ENCODE measurements around the gene MST1. TPM values are rescaled to one million over a fixed set of nuclear protein-coding genes. Genes with fewer than 3 reads are reported as not detected.

MST1 gene
- 41.5 and 48.7 TPM in 2 replicates for total RNA-seq
- polyA plus RNA-seq, result 31.3 and 37.4 TPM in 2 replicates

DNA sequence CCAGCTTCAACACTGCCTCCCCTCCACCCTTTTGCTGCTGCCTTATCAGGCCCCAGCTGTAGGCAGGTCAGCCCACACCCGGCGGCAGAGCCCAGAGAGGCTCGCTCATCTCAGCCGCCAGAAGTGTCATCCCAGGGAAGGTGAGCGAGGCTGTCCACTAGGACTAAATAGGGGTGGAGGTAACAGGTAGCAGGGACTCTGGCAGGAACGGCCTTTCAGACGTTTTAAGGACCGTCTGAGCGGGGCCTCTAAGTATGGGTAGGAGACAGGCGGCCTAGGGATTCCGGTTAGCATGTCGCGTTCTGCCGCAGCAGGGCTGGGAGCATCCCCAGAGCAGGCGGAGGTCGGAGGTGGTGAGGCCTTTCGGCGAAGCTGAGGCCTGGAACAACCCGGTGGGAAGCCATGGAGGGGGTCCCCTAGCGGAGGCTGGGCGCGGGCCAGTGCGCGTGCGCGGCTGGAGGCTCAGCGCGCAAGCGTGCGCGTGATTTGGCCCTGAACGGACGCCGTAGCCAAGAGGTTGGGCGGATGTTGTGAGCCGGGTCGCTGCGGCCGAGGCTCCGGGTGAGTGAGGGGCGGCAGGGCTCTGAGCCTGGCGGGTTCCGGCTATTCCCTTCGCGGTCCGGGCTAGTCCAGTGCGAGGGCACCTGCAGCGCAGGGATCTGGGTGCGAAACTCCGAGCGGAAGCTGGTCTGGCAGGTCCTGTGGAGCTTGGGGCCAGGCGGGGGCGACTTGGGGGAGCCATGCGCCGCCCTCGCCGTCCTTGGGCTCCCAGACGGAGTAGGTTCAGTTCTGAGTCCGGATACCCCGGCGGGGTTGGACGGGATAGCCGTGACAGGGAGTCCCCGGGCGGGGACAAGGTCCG lies at the start of gene MST1, which contains the start of gene RNF123:
Gene MST1, minus strand, starts transcription at position 429 of the 862 bp plus-strand sequence. CDS start 783 bp downstream, outside the sequence.
Gene RNF123, plus strand, starts transcription at position 512 of the 862 bp plus-strand sequence. CDS start 1,609 bp downstream, outside the sequence.
- Histone ChIP-seq H3K4me1 (ENCODE audit: low read depth) (peaks cover 5% of the 10 kb centered on the region), H3K27ac (peak within 1 kb of the TSS; percentile 83), H3K27me3 (no peaks in the 10 kb centered on the region), H3K36me3 (no peaks in the 10 kb centered on the region), H3K4me3 (peak within 1 kb of the TSS; percentile 45), H3K9me3 (ENCODE audit: low read depth) (no peaks in the 10 kb centered on the region)
- TF ChIP-seq, protein P1, sequence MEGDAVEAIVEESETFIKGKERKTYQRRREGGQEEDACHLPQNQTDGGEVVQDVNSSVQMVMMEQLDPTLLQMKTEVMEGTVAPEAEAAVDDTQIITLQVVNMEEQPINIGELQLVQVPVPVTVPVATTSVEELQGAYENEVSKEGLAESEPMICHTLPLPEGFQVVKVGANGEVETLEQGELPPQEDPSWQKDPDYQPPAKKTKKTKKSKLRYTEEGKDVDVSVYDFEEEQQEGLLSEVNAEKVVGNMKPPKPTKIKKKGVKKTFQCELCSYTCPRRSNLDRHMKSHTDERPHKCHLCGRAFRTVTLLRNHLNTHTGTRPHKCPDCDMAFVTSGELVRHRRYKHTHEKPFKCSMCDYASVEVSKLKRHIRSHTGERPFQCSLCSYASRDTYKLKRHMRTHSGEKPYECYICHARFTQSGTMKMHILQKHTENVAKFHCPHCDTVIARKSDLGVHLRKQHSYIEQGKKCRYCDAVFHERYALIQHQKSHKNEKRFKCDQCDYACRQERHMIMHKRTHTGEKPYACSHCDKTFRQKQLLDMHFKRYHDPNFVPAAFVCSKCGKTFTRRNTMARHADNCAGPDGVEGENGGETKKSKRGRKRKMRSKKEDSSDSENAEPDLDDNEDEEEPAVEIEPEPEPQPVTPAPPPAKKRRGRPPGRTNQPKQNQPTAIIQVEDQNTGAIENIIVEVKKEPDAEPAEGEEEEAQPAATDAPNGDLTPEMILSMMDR (IDR thresholded peaks at IDR 0.05; ENCODE audit: low read depth, low read length), result peak; percentile 39
- peak; percentile 93 to 95 for DNase-seq (ENCODE audit: low read depth in 1 of 2, low spot score in 1 of 2)

DNA sequence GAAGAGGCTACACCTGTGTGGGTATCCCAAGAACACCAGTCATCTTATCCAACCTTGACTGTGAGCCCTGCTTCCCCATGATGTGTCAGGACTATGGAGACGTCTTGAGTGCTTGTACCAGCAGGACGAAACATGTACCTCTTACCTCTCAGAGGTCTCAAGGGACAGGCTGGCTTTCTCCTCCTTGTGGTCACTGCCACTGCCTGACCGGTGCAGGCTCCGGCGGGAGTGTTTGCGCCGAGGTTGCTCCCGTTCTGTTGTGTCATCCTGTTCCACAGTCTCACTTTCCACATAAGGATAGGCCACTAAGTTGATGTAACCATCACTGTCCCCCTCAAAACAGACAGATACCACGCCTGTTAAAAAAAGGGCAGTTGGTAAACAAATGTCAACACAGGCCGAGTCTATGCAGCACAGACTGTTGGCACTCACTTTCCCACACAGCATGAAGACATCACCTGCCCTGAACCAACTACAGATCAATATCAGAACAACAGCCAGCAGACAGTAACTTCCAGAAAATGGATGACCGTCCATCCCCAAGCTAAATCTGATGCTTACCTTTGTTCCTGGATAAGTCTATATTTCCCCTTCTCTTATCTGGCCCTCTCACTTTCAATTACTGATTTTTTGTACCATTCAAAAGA lies 48.9 kb upstream of the MST1 start:
- H3K36me3 ChIP-seq, result peaks cover 18% of the 10 kb centered on the region
- H3K4me1 ChIP-seq (ENCODE audit: low read depth), result no peaks in the 10 kb centered on the region
- H3K4me3 ChIP-seq, result no peak overlapping the region
- TF ChIP-seq, protein P1 (IDR thresholded peaks at IDR 0.05; ENCODE audit: low read depth, low read length), result no peak
- no peaks in the 10 kb centered on the region for H3K27me3 ChIP-seq
- no peak overlapping the region for H3K27ac ChIP-seq
- H3K9me3 ChIP-seq (ENCODE audit: low read depth), result no peaks in the 10 kb centered on the region
- DNase-seq (ENCODE audit: low read depth in 1 of 2, low spot score in 1 of 2), result no peak

DNA sequence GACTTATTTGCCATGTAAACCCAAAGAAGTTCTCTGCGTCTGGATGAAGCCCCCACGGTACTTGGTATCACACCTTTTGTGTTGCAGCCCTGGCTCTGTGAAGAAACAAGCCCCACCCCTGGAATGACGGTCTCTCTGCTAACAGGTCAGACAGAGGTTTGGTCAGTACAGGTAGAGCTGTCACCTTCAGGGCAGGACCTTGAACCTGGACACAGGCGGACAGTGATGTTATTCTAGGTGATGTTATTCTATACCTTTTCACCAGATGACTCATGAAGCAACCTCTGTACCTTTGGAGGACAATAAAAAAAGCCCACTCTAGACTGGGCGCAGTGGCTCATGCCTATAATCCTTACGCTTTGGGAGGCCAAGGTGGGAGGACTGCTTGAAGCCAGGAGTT lies 45.5 kb upstream of the MST1 start:
- no peaks in the 10 kb centered on the region for H3K27me3 ChIP-seq
- H3K27ac ChIP-seq, result no peak overlapping the region
- H3K4me3 ChIP-seq, result no peak overlapping the region
- no peak for DNase-seq (ENCODE audit: low read depth in 1 of 2, low spot score in 1 of 2)
- TF ChIP-seq, protein P1 (IDR thresholded peaks at IDR 0.05; ENCODE audit: low read depth, low read length), result no peak
- H3K9me3 ChIP-seq (ENCODE audit: low read depth), result no peaks in the 10 kb centered on the region
- H3K4me1 ChIP-seq (ENCODE audit: low read depth), result no peaks in the 10 kb centered on the region
- peaks cover 32% of the 10 kb centered on the region for H3K36me3 ChIP-seq

DNA sequence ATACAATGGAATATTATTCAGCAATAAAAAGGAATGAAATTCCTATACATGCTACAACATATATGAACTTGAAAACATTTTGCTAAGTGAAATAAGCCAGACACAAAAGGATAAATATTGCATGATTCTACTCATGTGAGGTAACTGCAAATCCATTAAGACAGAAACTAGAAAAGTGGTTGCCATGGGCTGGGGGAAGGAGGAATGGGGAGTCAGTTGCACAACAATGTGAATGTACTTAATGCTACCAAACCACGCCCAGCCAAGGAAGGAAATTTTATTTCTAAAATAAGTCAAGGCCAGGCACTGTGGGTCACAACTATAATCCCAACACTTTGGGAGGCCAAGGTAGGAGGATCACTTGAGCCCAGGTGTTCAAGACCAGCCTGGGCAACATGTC lies 44.3 kb upstream of the MST1 start:
- peaks cover 32% of the 10 kb centered on the region for H3K36me3 ChIP-seq
- H3K4me3 ChIP-seq, result no peak overlapping the region
- TF ChIP-seq, protein P1 (IDR thresholded peaks at IDR 0.05; ENCODE audit: low read depth, low read length), result no peak

DNA sequence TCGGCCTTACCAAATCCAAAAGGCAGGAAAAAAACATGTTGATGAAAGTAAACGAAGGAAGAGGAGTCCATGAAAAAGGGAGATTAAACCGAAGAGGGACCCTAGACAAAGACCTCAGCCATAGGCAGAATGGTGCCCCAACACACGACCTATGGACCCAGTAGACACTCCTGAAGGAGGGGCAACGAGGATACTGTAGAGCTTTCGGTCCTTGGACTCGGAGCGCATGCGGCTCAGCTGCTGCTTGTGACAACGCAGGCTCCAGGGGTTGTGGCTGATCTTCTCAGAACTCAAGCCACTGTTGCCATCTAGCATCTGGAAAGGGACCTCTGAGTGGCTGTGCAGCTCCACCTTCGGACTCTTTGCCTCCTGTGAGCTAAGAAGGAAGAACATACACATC lies 43.3 kb upstream of the MST1 start:
- Histone ChIP-seq H3K4me3 (no peak overlapping the region), H3K27ac (no peak overlapping the region), H3K9me3 (ENCODE audit: low read depth) (no peaks in the 10 kb centered on the region), H3K27me3 (no peaks in the 10 kb centered on the region), H3K4me1 (ENCODE audit: low read depth) (no peaks in the 10 kb centered on the region), H3K36me3 (peaks cover 32% of the 10 kb centered on the region)
- DNase-seq (ENCODE audit: low read depth in 1 of 2, low spot score in 1 of 2), result no peak
- TF ChIP-seq, protein P1 (IDR thresholded peaks at IDR 0.05; ENCODE audit: low read depth, low read length), result no peak

More for the DNA sequence above, 44.3 kb upstream of the MST1 start:
- no peaks in the 10 kb centered on the region for H3K4me1 ChIP-seq (ENCODE audit: low read depth)
- H3K27me3 ChIP-seq, result no peaks in the 10 kb centered on the region
- no peak overlapping the region for H3K27ac ChIP-seq
- DNase-seq (ENCODE audit: low read depth in 1 of 2, low spot score in 1 of 2), result no peak
- no peaks in the 10 kb centered on the region for H3K9me3 ChIP-seq (ENCODE audit: low read depth)
